ENCODE data around the gene MED27.

DNA sequence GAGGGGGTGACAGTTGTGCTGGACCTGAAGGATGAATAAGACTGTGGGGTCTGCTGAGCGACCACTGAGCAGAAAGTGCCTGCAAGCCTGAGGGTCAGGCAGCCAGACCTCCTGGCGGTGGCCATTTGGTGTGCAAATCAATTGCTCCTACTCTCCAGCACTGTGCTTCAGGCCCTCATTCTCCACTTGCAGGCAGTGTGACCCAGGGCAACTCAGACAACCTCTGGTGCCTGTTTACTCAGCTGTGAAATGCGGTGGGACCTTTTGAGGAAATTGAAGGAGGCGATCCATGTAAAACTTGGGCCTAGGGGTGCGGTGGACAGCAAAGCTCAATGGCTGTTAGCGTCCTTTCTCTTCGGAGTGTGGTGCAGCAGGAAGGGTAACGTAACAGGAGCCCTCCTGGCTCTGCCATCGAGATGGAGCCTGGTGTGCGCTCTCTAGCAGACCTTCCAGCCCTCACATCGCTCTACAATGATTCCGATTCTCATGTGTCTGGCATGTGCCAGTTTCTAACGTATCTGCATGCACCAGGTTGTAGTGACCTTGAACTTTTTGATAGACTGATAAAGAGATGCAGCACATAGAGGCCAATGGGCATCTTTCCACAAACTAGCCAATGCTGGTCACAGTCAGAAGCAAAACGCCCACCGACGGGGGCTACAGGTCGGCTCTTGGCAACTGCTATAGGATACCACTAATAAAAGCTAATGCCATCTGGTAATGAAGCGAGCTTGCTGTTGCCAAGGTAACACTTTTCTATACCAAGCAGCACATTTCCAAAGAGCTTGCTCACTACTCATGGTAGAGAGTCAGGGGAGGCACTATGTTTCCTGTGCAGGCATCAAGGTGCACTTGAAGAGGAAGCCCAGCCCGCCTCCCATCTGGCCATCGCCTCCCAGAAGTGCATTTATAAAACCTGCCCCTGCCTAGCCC lies 180.1 kb downstream of the MED27 start:
- TF ChIP-seq ZMYM3 (CRISPR knock-in tag; IDR thresholded peaks at IDR 0.05) (no peak), NFRKB (IDR thresholded peaks at IDR 0.05) (no peak)
- TF ChIP-seq, protein P1, sequence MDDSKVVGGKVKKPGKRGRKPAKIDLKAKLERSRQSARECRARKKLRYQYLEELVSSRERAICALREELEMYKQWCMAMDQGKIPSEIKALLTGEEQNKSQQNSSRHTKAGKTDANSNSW (CRISPR knock-in tag; IDR thresholded peaks at IDR 0.05; ENCODE audit: borderline replicate concordance): no peak
